ENCODE data around the gene LVRN. TPM values are rescaled to one million over a fixed set of nuclear protein-coding genes. Genes with fewer than 3 reads are reported as not detected.

The LVRN gene
- total RNA-seq, 2 donors from 2014 or later: 0.92 to 2.3 TPM

DNA sequence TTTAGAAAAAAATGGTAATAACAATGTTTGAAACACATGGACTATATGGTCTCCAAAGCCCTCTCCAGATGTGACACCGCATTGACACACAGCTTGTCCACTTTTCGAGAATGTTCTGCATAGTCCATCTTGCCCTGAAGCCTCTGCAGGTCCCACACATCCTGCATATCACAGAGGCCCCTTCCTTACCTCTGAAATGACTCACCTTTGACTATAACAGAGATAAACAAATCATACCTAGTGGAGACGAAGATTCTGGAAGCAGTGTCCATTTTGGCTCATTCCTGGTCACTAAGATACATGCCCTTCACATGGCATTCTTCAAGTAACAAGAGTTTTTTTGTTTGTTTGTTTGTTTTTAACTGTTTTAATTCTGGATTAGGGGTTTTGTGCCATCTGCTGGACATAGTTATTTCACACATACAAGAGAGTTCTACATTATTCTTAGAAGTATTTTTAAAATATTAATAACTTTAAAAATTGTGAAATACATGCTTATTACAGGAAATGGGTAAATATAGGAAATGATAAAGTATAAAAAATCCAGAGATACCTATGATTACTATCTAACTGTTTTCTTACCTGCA lies 75.1 kb downstream of the LVRN start:
- ATAC-seq (ENCODE audit: insufficient number of reproducible peaks, low FRiP score, low read depth): no peak
- TF ChIP-seq, protein P1, sequence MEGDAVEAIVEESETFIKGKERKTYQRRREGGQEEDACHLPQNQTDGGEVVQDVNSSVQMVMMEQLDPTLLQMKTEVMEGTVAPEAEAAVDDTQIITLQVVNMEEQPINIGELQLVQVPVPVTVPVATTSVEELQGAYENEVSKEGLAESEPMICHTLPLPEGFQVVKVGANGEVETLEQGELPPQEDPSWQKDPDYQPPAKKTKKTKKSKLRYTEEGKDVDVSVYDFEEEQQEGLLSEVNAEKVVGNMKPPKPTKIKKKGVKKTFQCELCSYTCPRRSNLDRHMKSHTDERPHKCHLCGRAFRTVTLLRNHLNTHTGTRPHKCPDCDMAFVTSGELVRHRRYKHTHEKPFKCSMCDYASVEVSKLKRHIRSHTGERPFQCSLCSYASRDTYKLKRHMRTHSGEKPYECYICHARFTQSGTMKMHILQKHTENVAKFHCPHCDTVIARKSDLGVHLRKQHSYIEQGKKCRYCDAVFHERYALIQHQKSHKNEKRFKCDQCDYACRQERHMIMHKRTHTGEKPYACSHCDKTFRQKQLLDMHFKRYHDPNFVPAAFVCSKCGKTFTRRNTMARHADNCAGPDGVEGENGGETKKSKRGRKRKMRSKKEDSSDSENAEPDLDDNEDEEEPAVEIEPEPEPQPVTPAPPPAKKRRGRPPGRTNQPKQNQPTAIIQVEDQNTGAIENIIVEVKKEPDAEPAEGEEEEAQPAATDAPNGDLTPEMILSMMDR (IDR thresholded peaks at IDR 0.05): no peak
- no peak for DNase-seq (ENCODE audit: low spot score)
- no peak overlapping the region for H3K4me3 ChIP-seq
- no peaks in the 10 kb centered on the region for H3K36me3 ChIP-seq
- H3K27me3 ChIP-seq (replicated peaks; ENCODE audit: insufficient read depth): no peaks in the 10 kb centered on the region
- H3K27ac ChIP-seq: no peak overlapping the region
- no peaks in the 10 kb centered on the region for H3K4me1 ChIP-seq (ENCODE audit: control insufficient read depth in 1 of 2, low read depth in 2 of 2)
- H3K9me3 ChIP-seq: no peaks in the 10 kb centered on the region

DNA sequence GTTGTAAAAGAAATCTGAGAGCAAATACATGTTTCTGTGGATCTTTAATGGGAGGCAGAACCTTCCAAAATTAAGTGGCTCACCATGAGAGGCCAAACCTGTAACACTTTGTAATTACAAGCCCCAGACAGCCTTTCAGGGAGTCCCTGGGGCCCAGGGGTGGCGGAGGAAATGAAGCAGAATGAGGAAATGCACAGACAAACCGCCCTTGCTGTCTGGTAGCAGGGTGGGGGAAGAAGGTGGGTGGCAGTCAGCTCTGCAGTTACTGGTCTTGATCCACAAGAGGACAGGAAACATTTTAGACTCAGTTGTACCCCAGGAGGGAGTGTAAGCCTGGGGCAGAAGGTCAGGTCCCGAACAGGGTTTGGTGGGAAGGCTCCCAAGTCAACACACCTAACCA lies 76.5 kb downstream of the LVRN start:
- no peak for DNase-seq (ENCODE audit: low spot score)
- Histone ChIP-seq H3K27ac (no peak overlapping the region), H3K9me3 (no peaks in the 10 kb centered on the region), H3K36me3 (no peaks in the 10 kb centered on the region), H3K27me3 (replicated peaks; ENCODE audit: insufficient read depth) (no peaks in the 10 kb centered on the region), H3K4me3 (no peak overlapping the region), H3K4me1 (ENCODE audit: control insufficient read depth in 1 of 2, low read depth in 2 of 2) (no peaks in the 10 kb centered on the region)
- TF ChIP-seq, protein P1 (IDR thresholded peaks at IDR 0.05): no peak
- ATAC-seq (ENCODE audit: insufficient number of reproducible peaks, low FRiP score, low read depth): no peak

DNA sequence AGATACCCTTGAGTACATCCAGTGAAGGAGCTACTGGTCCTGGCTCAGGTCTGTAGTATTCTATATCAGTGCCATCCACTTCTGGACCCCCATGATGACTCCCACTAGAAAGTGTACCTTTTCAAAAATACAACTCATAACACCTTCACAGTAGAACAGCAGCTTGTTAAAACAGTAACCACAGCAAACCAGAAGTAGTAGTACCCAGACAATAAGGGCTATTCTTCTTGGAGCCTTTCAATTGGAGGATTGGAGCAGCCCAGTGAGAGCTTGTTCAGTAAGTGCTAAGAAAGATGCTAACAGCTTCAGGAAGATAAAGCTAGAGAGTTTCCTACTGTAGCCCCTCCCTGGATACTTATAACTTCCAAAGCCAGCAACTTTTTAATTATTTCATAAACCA lies 80.1 kb downstream of the LVRN start:
- Histone ChIP-seq H3K36me3 (no peaks in the 10 kb centered on the region), H3K4me3 (no peak overlapping the region), H3K4me1 (ENCODE audit: control insufficient read depth in 1 of 2, low read depth in 2 of 2) (no peaks in the 10 kb centered on the region), H3K27me3 (replicated peaks; ENCODE audit: insufficient read depth) (no peaks in the 10 kb centered on the region), H3K9me3 (no peaks in the 10 kb centered on the region), H3K27ac (no peak overlapping the region)
- TF ChIP-seq, protein P1 (IDR thresholded peaks at IDR 0.05): no peak
- no peak for ATAC-seq (ENCODE audit: insufficient number of reproducible peaks, low FRiP score, low read depth)
- DNase-seq (ENCODE audit: low spot score): no peak

DNA sequence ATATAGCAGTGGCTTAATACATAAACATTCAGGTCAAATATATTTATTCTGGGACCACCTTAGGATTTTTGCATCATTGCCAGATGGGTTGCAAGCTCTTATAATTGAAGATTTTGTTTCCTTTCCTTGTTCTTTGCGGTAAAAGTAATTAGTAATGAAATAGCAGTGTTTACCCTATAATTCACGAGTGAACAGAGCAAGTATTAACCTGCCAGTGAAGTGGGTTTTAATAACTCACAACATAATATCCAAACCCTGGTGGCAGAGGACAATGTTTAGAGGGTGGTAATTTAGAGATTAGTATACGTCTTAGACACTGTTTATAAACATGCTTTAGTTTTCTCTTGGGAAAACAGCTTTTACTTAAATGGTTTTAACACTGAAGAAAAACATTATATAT lies 81.8 kb downstream of the LVRN start:
- Histone ChIP-seq H3K4me1 (ENCODE audit: control insufficient read depth in 1 of 2, low read depth in 2 of 2) (no peaks in the 10 kb centered on the region), H3K27ac (no peak overlapping the region), H3K4me3 (no peak overlapping the region), H3K9me3 (no peaks in the 10 kb centered on the region), H3K36me3 (no peaks in the 10 kb centered on the region), H3K27me3 (replicated peaks; ENCODE audit: insufficient read depth) (no peaks in the 10 kb centered on the region)
- ATAC-seq (ENCODE audit: insufficient number of reproducible peaks, low FRiP score, low read depth) (no peak), DNase-seq (ENCODE audit: low spot score) (no peak)
- TF ChIP-seq, protein P1 (IDR thresholded peaks at IDR 0.05): no peak

DNA sequence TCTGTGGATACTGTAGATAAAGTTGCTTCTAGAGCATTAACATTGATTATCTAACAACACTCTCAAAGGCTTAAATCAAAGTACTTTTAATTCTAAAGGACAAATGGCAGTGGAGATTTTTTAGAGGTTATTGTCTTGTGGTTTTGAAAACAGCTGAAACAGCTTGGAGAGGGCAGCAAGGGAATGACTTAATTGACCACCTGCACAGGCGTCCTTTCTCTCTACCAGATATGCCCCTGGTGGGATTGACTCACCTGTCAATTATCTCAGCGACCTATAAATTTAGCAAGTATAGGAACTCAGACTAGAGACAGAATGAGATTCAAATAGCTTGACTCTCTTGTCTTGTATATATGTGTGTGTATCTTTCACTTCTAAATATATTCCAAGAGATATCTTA lies 83.5 kb downstream of the LVRN start:
- H3K9me3 ChIP-seq: no peaks in the 10 kb centered on the region
- H3K27ac ChIP-seq: no peak overlapping the region
- ATAC-seq (ENCODE audit: insufficient number of reproducible peaks, low FRiP score, low read depth) (no peak), DNase-seq (ENCODE audit: low spot score) (no peak)
- H3K27me3 ChIP-seq (replicated peaks; ENCODE audit: insufficient read depth): no peaks in the 10 kb centered on the region
- H3K4me1 ChIP-seq (ENCODE audit: control insufficient read depth in 1 of 2, low read depth in 2 of 2): no peaks in the 10 kb centered on the region
- TF ChIP-seq, protein P1 (IDR thresholded peaks at IDR 0.05): no peak
- H3K4me3 ChIP-seq: no peak overlapping the region
- no peaks in the 10 kb centered on the region for H3K36me3 ChIP-seq

Data from thoracic aorta (tissue), 2 donors.